ENCODE results near the gene NAPB.

NAPB gene

GRCh38 chr20:23343590-23343989 lies 77.7 kb downstream of the NAPB start:
- no peak for ATAC-seq

- ATAC-seq = no peak
Observed at GRCh38 chr20:23341073-23341472, 80.2 kb downstream of the NAPB start.

GRCh38 chr20:23340524-23340923 lies 80.8 kb downstream of the NAPB start:
- ATAC-seq = no peak

GRCh38 chr20:23339986-23340385 lies 81.3 kb downstream of the NAPB start:
- ATAC-seq = no peak

GRCh38 chr20:23337312-23337711 lies 84.0 kb downstream of the NAPB start:
- no peak for ATAC-seq

- no peak for ATAC-seq
Observed at GRCh38 chr20:23336476-23336875, 84.8 kb downstream of the NAPB start.

- no peak for ATAC-seq
Observed at GRCh38 chr20:23335521-23335920, 85.8 kb downstream of the NAPB start.

GRCh38 chr20:23334111-23334510 lies 87.2 kb downstream of the NAPB start:
- no peak for ATAC-seq

- ATAC-seq = no peak
Observed at GRCh38 chr20:23332467-23332866, 88.8 kb downstream of the NAPB start.

- ATAC-seq = no peak
Observed at GRCh38 chr20:23331450-23332350, 89.6 kb downstream of the NAPB start.

GRCh38 chr20:23327617-23328333 lies 93.5 kb downstream of the NAPB start:
- ATAC-seq = no peak

- ATAC-seq = no peak
Observed at GRCh38 chr20:23326774-23327173, 94.5 kb downstream of the NAPB start.

- ATAC-seq = no peak
Observed at GRCh38 chr20:23325107-23325506, 96.2 kb downstream of the NAPB start.
